ENCODE results near the gene ALAD. TPM values are rescaled to one million over a fixed set of nuclear protein-coding genes. Genes with fewer than 3 reads are reported as not detected.
A peak's percentile ranks its signal among the peaks of the same experiment; 100 is the strongest.

Gene ALAD
- total and polyA plus RNA-seq, 2 of the 13 experiments (the other 11 are each of a cell fraction or from before 2014, with no cell fraction given): 21.8 to 30.1 TPM

DNA sequence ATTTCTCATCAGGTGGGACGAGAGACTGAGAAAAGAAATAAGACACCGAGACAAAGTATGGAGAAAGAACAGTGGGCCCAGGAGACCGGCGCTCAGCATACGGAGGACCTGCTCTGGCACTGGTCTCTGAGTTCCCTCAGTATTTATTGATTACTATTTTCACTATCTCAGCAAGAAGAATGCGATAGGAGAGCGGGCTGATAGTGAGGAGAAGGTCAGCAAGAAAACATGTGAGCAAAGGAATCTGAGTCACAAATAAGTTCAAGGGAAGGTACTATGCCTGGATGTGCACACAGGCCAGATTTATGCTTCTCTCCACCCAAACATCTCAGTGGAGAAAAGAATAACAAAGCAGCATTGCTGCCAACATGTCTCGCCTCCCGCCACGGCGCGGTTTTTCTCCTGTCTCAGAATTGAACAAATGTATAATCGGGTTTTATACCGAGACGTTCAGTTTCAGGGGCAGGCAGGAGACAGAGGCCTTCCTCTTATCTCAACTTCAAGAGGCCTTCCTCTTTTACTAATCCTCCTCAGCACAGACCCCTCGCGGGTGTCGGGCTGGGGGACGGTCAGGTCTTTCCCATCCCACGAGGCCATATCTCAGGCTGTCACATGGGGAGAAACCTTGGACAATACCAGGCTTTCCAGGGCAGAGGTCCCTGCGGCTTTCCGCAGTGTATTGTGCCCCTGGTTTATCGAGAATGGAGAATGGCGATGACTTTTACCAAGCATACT is 21.8 kb downstream of the ALAD start (continued):
- TF ChIP-seq, protein P1, sequence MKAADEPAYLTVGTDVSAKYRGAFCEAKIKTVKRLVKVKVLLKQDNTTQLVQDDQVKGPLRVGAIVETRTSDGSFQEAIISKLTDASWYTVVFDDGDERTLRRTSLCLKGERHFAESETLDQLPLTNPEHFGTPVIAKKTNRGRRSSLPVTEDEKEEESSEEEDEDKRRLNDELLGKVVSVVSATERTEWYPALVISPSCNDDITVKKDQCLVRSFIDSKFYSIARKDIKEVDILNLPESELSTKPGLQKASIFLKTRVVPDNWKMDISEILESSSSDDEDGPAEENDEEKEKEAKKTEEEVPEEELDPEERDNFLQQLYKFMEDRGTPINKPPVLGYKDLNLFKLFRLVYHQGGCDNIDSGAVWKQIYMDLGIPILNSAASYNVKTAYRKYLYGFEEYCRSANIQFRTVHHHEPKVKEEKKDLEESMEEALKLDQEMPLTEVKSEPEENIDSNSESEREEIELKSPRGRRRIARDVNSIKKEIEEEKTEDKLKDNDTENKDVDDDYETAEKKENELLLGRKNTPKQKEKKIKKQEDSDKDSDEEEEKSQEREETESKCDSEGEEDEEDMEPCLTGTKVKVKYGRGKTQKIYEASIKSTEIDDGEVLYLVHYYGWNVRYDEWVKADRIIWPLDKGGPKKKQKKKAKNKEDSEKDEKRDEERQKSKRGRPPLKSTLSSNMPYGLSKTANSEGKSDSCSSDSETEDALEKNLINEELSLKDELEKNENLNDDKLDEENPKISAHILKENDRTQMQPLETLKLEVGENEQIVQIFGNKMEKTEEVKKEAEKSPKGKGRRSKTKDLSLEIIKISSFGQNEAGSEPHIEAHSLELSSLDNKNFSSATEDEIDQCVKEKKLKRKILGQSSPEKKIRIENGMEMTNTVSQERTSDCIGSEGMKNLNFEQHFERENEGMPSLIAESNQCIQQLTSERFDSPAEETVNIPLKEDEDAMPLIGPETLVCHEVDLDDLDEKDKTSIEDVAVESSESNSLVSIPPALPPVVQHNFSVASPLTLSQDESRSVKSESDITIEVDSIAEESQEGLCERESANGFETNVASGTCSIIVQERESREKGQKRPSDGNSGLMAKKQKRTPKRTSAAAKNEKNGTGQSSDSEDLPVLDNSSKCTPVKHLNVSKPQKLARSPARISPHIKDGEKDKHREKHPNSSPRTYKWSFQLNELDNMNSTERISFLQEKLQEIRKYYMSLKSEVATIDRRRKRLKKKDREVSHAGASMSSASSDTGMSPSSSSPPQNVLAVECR (CRISPR knock-in tag; IDR thresholded peaks at IDR 0.05; ENCODE audit: borderline replicate concordance): peak; percentile 17; the same call in 1 of the 2 replicates
- TF ChIP-seq, protein P2, sequence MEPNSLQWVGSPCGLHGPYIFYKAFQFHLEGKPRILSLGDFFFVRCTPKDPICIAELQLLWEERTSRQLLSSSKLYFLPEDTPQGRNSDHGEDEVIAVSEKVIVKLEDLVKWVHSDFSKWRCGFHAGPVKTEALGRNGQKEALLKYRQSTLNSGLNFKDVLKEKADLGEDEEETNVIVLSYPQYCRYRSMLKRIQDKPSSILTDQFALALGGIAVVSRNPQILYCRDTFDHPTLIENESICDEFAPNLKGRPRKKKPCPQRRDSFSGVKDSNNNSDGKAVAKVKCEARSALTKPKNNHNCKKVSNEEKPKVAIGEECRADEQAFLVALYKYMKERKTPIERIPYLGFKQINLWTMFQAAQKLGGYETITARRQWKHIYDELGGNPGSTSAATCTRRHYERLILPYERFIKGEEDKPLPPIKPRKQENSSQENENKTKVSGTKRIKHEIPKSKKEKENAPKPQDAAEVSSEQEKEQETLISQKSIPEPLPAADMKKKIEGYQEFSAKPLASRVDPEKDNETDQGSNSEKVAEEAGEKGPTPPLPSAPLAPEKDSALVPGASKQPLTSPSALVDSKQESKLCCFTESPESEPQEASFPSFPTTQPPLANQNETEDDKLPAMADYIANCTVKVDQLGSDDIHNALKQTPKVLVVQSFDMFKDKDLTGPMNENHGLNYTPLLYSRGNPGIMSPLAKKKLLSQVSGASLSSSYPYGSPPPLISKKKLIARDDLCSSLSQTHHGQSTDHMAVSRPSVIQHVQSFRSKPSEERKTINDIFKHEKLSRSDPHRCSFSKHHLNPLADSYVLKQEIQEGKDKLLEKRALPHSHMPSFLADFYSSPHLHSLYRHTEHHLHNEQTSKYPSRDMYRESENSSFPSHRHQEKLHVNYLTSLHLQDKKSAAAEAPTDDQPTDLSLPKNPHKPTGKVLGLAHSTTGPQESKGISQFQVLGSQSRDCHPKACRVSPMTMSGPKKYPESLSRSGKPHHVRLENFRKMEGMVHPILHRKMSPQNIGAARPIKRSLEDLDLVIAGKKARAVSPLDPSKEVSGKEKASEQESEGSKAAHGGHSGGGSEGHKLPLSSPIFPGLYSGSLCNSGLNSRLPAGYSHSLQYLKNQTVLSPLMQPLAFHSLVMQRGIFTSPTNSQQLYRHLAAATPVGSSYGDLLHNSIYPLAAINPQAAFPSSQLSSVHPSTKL (CRISPR knock-in tag; IDR thresholded peaks at IDR 0.05): peak; percentile 45; the same call in 1 of the 2 replicates
- TF ChIP-seq MXD4 (CRISPR knock-in tag; IDR thresholded peaks at IDR 0.05) (0 out of 2 replicates have a peak, but pooled peaks have one; percentile 38), MIXL1 (CRISPR knock-in tag; IDR thresholded peaks at IDR 0.05) (0 out of 2 replicates have a peak, but pooled peaks have one; percentile 13), RARA (CRISPR knock-in tag; IDR thresholded peaks at IDR 0.05) (0 out of 2 replicates have a peak, but pooled peaks have one; percentile 20), ARNTL (CRISPR knock-in tag; IDR thresholded peaks at IDR 0.05) (0 out of 2 replicates have a peak, but pooled peaks have one; percentile 36), ZNF746 (CRISPR knock-in tag; IDR thresholded peaks at IDR 0.05) (peak; percentile 27; the same call in 1 of the 2 replicates), SAP130 (CRISPR knock-in tag; IDR thresholded peaks at IDR 0.05; ENCODE audit: low read depth) (peak; percentile 34; the same call in 1 of the 2 replicates), ARNT2 (CRISPR knock-in tag; IDR thresholded peaks at IDR 0.05; ENCODE audit: low read depth) (0 out of 2 replicates have a peak, but pooled peaks have one; percentile 1), MEIS1 (CRISPR knock-in tag; IDR thresholded peaks at IDR 0.05; ENCODE audit: borderline replicate concordance) (0 out of 2 replicates have a peak, but pooled peaks have one; percentile 15), ZBTB7B (CRISPR knock-in tag; IDR thresholded peaks at IDR 0.05) (0 out of 2 replicates have a peak, but pooled peaks have one; percentile 1), HOXA3 (CRISPR knock-in tag; IDR thresholded peaks at IDR 0.05) (peak; percentile 23; the same call in 1 of the 2 replicates)
- TF ChIP-seq, protein P3, sequence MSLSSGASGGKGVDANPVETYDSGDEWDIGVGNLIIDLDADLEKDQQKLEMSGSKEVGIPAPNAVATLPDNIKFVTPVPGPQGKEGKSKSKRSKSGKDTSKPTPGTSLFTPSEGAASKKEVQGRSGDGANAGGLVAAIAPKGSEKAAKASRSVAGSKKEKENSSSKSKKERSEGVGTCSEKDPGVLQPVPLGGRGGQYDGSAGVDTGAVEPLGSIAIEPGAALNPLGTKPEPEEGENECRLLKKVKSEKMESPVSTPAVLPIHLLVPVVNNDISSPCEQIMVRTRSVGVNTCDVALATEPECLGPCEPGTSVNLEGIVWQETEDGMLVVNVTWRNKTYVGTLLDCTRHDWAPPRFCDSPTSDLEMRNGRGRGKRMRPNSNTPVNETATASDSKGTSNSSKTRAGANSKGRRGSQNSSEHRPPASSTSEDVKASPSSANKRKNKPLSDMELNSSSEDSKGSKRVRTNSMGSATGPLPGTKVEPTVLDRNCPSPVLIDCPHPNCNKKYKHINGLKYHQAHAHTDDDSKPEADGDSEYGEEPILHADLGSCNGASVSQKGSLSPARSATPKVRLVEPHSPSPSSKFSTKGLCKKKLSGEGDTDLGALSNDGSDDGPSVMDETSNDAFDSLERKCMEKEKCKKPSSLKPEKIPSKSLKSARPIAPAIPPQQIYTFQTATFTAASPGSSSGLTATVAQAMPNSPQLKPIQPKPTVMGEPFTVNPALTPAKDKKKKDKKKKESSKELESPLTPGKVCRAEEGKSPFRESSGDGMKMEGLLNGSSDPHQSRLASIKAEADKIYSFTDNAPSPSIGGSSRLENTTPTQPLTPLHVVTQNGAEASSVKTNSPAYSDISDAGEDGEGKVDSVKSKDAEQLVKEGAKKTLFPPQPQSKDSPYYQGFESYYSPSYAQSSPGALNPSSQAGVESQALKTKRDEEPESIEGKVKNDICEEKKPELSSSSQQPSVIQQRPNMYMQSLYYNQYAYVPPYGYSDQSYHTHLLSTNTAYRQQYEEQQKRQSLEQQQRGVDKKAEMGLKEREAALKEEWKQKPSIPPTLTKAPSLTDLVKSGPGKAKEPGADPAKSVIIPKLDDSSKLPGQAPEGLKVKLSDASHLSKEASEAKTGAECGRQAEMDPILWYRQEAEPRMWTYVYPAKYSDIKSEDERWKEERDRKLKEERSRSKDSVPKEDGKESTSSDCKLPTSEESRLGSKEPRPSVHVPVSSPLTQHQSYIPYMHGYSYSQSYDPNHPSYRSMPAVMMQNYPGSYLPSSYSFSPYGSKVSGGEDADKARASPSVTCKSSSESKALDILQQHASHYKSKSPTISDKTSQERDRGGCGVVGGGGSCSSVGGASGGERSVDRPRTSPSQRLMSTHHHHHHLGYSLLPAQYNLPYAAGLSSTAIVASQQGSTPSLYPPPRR (CRISPR knock-in tag; IDR thresholded peaks at IDR 0.05; ENCODE audit: borderline replicate concordance): peak; percentile 41; the same call in 1 of the 2 replicates

All from HepG2 (cell line).